GM19025 (cell line): ENCODE measurements around the gene MRLN.
"Not testable (repeated sequence)": the region's sequence is repeated elsewhere in the genome, so short reads cannot be mapped to it uniquely, and the experiment has no call there.

ENCODE experiments used
- ATAC-seq: cut with Tn5 transposase; IDR thresholded peaks from one replicate; pipeline ENCODE4 v1.9.1; 2021; ENCODE audit warnings: mild to moderate bottlenecking, low read depth, moderate library complexity; ENCODE audit not compliant: unreplicated experiment

The MRLN gene

GRCh38 chr10:59748834-59749233 lies 4.4 kb downstream of the MRLN start:
- ATAC-seq, result no peak

- no peak for ATAC-seq
Measured at GRCh38 chr10:59745163-59745650, 8.0 kb downstream of the MRLN start.

- not testable (repeated sequence) for ATAC-seq
Measured at GRCh38 chr10:59744762-59745161, 8.5 kb downstream of the MRLN start.

GRCh38 chr10:59744156-59744555 lies 9.1 kb downstream of the MRLN start:
- ATAC-seq, result not testable (repeated sequence)

DNA sequence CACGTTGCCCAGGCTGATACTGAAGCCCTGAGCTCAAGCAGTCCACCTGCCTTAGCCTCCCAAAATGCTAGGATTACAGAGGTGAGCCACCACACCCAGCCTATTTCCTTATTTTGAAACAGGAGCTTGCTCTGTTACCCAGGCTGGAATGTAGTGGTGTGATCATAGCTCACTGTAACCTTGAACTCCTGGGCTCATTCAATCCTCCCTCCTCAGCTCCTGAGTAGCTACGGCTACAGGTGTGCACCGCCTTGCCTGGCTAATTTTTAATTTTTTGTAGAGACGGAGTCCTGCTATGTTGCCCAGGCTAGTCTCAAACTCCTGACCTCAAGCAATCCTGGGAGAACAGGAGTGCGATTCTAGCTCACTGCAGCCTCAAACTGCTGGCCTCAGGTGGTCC lies 11.7 kb downstream of the MRLN start:
- no peak for ATAC-seq

DNA sequence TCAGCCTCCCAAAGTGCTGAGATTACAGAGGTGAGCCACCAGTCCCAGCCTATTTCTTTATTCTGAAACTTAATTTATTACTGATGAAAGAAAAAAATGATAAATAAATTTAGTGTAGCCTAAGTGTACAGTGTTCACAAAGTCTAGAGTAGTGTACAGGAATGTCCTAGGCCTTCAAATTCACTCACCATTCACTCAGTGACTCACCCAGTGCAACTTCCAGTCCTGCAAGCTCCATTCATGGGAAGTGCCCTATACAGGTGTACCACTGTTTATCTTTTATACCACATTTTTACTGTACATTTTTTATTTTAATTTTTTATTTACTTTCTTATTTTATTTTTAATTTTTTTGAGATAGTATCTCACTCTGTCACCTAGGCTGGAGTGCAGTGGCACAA lies 12.2 kb downstream of the MRLN start:
- no peak for ATAC-seq

DNA sequence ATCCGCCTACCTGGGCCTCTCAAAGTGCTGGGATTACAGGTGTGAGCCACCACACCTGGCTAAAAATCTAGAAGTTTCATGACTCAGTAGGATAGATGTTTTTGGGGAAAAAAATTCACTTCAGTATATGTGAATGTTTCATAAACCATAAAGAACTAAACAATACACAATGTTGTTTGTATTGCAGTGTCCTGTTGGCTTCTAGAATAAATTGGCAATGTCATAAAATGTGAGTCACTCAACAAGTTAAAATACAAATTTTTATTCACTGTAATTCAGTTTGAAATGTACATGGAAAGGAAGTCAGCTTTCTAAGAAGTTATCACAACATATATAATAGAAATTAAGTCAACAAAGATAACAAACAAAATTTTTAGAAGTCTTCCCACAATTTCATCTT lies 16.5 kb downstream of the MRLN start:
- no peak for ATAC-seq

DNA sequence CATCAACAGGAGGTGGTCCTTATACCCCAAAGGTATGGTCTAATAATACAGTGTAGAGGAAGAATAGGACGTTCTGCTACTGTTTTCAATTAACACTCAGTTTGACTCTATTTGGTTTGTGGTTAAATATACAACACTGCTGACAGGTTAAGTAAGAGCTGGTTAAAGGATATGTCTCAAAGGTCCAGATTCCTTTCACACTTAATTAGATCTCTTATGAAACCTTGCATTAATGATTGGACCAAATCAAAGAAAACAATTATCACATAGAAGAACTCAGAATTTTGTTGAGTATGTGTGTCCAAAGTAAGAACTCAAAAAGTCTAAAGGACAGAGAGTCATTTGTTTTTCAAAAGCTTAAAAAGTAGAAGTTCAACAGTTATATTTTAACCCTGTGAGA lies 18.0 kb downstream of the MRLN start:
- no peak for ATAC-seq

DNA sequence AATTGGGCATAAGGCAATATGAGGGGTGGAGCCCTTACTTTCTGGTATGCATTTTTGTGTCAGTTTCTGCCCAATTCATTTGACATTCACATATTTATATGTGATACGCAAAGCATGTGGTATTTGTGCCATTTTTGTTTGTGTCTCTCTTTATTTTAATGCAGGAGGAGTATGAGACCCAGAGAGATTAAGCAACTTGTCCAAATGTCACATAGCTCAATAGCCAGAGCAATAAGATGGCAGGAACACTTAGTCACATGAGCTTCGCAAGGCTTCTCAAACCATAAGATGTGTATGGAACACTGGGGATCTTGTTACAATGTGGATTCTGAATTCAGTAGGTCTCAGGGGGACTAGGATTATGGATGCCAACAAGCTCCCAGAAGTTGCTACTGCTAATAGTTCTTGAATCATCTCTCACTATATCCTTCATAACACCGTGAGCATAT lies 19.2 kb downstream of the MRLN start:
- ATAC-seq, result no peak

DNA sequence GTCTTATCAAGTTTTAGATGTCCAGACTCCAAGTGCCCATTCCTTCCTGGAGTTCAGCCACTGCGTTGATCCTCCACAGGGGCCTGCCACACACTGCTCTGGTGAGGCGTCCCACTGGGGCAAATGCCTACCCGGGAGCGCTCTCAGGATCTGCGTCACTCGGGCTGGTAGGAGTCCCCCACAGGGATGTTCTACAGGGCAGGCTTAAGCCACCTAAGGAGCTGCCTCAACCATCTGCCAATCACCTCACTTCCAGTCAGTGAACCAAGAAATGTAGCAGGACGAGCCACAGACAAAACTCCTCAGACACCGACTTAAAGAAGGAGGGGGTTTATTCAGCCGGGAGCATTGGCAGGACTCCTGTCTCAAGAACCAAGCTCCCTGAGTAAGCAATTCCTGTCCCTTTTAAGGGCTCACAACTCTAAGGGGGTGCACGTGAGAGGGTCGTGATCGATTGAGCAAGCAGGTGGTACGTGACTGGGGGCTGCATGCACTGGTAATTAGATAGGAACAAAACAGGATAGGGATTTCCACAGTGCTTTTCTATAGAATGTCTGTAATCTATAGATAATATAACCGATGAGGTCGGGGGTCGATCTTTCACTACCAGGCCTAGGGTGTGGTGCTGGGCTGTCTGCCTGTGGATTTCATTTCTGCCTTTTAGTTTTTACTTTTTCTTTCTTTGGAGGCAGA lies 19.8 kb downstream of the MRLN start:
- ATAC-seq, result not testable (repeated sequence)

DNA sequence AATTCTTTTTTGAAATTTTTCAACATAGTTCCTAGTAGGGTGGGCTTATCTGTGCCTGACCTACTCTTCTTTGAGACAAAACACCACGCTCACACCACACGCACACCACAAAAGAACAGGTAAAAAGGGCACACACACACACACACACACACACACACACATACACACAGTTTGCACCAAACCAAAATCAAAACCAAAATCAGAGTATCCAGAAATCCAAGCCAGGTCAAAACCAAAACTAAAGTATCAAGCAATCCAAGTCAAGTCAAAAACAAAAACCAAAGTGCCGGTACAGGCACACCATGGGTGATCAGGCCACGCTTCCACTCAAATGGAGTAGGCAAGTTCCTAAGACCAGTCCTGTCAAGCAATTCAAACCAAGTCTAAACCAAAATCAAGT lies 20.4 kb downstream of the MRLN start:
- not testable (repeated sequence) for ATAC-seq

DNA sequence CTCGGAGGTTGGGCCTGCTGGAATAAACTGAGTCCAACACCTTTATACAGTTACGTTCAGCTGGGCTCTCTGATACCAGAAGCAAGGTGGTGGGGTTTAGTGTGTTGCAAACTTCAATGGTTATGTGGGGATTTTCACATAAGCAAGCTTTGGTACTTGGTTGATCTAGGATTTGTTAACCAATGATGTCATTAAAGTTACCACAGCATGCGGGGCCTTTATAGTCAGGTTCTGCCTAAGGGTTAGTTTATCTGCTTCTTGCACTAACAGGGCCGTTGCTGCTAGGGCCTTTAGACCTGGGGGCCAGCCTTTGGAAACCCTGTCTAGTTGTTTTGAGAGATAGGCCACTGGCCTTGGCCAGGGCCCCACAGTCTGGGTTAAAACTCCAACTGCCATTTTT lies 24.1 kb downstream of the MRLN start:
- ATAC-seq, result not testable (repeated sequence)

DNA sequence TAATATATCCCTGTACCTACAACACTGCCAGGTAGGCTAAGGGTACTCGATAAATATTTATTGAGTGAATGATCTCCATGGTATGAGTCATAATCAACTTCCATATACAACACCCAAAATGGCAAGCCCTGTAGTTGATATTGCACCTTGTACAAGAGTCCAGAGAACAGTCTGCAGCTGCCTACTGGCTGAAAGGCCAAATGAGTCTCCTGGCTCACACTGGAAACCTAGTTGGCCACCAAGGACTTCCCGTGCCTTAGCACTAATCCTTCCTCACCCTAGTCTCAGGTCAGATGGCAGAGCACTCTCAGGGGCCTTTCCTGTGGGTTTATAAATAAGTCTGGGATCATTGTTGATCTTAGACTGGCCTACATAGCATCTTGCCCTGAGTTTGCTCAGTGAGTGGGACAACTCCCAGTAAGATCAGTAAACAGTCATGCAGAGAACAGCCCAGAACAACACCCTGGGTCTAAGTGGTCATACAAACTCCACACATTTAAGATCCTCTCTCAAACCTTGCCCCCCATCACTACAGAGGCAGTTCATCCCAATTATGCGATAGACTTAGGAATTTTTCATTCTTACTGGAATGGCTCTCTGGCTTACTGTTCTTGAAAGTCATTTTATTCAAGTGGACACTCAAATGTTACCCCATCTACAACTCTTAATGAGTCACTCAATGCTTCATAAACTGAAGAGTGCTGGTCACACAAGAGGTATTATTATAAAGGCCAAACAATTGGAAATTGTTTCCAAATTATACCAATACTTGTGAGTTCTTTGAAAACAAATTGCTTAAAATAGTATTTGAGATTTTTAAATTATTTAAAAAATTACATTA lies 28.9 kb downstream of the MRLN start:
- ATAC-seq, result no peak

- ATAC-seq, result no peak
Measured at GRCh38 chr10:59720377-59720776, 32.9 kb downstream of the MRLN start.

DNA sequence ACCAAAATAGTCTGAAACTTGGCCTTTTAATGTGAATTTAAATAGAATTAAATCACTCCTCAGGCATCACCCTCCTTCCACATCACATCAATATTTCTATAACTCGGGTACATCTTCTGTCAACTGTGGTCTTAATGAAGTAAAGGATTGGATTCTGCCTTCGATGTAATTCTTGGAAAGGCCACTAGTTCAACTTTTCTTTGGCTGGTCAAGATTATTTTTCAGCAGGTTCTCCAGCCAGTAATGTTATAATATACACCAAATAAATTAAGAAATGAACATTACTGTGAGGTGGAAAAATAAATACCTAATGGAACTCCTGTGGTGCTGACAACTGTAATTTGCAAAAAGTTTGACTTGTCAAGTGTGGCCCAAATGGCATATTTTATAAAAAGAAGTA lies 33.9 kb downstream of the MRLN start:
- ATAC-seq, result no peak

- no peak for ATAC-seq
Measured at GRCh38 chr10:59718257-59718656, 35.0 kb downstream of the MRLN start.

GRCh38 chr10:59713196-59713821 lies 39.9 kb downstream of the MRLN start:
- no peak for ATAC-seq

- ATAC-seq, result no peak
Measured at GRCh38 chr10:59711871-59712494, 41.3 kb downstream of the MRLN start.

DNA sequence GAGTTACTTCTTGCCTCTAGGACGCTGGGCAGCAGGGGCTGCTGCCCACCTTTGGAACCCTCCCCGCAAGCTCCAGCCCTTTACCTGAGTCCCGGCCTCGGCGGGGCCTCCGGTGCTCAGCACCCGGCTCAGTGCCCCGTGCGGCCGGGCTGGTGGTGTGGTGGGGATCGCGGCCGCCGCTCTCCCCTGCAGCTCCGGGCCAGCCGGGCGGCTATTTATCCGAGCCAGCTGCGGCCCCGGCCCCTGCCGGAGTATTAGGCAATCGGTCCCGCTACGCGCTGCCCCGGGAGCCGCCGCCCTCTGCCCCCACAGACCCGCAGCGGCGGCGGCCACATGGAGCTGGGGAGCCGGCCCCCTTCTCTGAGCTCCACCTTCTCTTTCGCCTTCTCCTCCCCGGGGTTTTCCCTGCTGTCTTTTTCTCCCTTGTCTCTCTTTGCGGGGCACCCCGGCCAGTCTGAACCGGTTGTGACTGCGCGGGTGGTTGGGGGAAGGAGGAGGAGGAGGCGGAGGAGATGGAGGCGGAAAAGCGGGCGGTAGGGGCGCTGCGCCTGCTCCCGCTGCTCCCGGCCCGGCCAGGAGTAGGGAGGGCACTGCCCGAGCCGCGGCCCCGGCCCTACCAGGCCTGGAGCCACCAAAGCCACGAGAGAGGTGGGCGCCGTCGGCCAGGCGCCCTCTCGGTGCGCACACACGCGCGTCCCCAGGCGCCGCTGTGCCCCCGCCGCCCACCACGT lies 43.7 kb downstream of the MRLN start, which contains the start of gene SLC16A9:
Gene SLC16A9 (minus strand): TSS at position 456 of the 731 bp plus-strand sequence. CDS start 25,559 bp downstream, outside the sequence.
- ATAC-seq, result peak; percentile 87

GRCh38 chr10:59708816-59709394 lies 44.4 kb downstream of the MRLN start:
- no peak for ATAC-seq
